Right forelimb (tissue), 1 donor: ENCODE data around the gene PDCD11.
"Not testable (repeated sequence)": the region's sequence is repeated elsewhere in the genome, so short reads cannot be mapped to it uniquely, and the experiment has no call there.

ENCODE experiments used
- DNase-seq: peaks from one replicate; pipeline ENCODE4 v3.0.0-alpha.2; 2018

Gene PDCD11, protein sequence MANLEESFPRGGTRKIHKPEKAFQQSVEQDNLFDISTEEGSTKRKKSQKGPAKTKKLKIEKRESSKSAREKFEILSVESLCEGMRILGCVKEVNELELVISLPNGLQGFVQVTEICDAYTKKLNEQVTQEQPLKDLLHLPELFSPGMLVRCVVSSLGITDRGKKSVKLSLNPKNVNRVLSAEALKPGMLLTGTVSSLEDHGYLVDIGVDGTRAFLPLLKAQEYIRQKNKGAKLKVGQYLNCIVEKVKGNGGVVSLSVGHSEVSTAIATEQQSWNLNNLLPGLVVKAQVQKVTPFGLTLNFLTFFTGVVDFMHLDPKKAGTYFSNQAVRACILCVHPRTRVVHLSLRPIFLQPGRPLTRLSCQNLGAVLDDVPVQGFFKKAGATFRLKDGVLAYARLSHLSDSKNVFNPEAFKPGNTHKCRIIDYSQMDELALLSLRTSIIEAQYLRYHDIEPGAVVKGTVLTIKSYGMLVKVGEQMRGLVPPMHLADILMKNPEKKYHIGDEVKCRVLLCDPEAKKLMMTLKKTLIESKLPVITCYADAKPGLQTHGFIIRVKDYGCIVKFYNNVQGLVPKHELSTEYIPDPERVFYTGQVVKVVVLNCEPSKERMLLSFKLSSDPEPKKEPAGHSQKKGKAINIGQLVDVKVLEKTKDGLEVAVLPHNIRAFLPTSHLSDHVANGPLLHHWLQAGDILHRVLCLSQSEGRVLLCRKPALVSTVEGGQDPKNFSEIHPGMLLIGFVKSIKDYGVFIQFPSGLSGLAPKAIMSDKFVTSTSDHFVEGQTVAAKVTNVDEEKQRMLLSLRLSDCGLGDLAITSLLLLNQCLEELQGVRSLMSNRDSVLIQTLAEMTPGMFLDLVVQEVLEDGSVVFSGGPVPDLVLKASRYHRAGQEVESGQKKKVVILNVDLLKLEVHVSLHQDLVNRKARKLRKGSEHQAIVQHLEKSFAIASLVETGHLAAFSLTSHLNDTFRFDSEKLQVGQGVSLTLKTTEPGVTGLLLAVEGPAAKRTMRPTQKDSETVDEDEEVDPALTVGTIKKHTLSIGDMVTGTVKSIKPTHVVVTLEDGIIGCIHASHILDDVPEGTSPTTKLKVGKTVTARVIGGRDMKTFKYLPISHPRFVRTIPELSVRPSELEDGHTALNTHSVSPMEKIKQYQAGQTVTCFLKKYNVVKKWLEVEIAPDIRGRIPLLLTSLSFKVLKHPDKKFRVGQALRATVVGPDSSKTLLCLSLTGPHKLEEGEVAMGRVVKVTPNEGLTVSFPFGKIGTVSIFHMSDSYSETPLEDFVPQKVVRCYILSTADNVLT (N-terminal part only)

DNA sequence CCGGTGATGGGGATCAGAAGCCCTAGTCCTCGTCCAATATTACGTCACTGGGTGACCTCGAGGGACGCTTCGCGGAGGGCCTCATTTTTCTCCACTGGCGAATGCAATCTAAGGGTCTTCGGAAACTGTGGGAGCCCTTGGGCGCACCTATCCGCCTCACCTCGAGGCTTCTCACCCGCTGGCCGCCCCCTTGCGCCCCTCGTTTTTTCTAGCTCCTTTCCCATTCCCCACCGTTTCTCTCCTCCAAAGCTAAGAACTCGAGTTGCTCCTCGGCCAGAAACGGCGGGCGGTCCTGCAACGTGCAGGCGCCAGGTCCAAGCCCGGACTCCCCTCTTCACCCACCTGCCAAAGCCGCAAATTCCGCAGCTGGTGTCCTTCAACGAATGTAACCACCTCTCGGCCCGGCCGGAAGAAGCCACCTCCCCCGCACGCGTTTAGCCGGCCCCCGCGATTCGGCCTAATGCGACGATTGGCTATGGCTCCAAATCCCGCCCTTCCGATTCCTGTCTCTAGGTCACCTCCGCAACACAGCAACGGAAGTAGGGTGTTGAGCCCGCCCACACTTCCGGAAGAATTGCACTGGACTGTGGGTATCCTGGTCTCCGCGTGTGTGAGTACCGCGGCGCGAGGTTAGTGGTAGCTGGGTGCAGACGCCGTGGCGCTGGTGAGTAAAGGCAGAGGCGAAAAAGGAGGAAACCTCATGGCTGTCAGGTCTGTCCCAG lies at the start of gene PDCD11, which contains the start of gene ATP5MK:
Gene PDCD11 (plus strand): TSS at position 560 of the 722 bp plus-strand sequence. CDS start 1,801 bp downstream, outside the sequence.
Gene ATP5MK (minus strand): TSS at position 409 of the 722 bp plus-strand sequence. CDS start 4,018 bp downstream, outside the sequence.
- DNase-seq = peak; percentile 96

DNA sequence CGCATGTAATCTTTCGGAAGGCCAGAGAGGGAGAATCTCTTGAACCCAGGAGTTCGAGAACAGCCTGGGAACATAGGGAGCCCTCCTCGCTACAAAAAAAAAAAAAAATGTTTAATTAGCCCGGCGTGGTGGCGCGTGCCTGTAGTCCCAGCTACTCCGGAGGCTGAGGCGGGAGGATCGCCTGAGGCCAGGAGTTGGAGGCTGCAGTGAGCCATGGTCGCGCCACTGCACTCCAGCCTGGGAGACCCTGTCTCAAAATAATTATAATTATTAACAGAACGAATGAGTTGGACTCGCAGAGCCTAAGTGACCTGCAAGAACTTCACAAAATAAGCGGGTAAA lies 46.3 kb upstream of the PDCD11 start:
- DNase-seq = no peak

DNA sequence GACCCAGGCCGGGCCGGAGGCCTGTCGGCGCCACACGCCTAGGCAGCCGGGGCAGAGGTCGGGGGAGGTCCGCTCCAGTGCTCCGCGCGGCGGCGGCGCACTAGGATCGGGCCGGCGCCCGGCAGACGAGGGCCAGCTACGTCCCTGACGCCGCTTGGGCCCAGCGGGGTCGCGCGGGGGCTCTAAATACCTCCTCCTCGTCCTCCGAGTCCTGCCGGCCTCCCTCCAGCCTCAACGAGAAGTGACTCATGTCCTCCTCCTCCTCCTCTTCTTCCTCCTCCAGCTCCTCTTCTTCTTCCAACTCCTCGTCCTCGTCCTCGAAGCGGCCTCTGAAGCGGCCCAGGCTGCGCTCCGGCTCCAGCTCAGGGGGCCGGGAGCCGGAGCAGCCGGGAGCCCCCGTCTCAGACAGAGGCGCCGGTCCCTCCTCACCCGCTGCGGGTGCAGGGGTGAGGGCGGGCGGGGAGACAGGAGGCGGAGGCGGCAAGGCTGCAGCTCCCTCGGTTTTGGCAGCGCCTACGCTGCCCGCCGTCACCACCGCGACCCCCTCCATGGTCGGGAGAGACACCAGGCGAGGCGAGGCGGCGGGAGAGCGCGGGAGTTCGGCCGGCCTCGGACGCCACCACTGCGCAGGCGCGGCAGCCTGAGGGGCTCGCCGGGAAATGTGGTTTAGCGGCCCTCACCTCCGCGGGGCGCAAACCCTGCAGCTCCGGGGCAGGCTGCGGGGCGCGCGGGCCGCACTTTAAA lies 45.7 kb upstream of the PDCD11 start, which contains the start of gene PCGF6:
Gene PCGF6 (minus strand): TSS at position 624 of the 744 bp plus-strand sequence. CDS start 74 bp downstream, at position 550.
- DNase-seq = peak; percentile 90

DNA sequence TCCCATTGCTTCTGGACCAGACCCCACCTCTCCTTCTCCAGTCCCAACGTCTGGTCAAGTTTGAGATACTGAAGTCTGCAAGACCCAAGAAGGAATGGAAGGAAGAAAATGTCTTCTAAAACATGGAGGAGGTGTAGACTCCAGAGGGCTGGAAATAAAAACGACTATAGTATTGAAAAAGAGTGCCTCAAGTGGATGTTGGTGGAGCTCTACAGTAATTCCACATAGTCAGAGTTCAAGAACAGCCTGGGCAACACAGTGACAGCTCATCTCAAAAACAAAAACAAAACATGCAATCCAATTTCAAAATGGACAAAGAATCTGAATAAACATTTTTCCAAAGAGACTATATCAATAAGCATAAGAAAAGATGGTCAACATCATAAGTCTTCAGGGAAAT lies 43.1 kb upstream of the PDCD11 start:
- DNase-seq = no peak

DNA sequence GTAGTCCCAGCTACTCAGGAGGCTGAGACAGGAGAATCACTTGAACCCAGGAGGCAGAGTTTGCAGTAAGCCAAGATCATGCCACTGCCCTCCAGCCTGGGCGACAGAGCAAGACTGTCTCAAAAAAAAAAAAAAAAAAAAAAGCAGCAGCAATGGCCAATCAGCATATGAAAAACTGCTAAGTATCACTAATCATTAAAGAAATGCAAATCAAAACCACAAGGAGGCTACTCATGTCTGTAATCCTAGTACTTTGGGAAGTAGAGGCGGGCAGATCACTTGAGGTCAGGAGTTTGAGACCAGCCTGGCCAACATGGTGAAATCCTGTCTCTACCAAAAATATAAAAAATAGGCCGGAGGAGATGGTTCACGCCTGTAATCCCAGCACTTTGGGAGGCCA lies 41.9 kb upstream of the PDCD11 start:
- DNase-seq = not testable (repeated sequence)

DNA sequence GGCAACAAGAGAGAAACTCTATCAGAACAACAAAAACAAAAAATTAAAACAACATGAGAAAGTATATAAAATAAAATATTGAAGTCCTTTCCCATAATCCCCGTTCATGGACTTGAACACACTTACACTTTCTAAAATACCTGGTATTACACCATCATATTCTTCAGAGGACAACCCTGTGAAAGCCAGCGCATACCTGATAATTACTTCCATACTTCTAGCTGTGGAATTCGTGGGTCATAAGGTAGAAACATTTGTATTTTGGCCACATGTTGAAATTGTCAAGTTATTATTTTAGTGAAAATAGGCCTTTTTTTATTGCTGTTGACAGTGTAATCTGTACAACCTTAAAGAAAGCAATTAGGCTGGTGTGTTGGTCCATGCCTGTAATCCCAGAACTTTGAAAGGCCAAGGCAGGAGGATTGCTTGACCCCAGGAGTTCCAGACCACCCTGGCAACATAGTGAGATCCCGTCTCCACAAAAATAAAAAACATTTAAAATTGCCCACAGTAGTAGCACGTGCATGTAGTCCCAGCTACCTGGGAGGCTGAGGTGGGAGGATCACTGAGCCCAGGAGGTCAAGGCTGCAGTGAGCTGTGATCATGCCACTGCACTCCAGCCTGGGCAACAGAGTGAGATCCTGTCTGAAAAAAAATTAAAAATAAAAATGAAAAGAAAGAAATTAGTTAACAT lies 40.4 kb upstream of the PDCD11 start:
- no peak for DNase-seq

DNA sequence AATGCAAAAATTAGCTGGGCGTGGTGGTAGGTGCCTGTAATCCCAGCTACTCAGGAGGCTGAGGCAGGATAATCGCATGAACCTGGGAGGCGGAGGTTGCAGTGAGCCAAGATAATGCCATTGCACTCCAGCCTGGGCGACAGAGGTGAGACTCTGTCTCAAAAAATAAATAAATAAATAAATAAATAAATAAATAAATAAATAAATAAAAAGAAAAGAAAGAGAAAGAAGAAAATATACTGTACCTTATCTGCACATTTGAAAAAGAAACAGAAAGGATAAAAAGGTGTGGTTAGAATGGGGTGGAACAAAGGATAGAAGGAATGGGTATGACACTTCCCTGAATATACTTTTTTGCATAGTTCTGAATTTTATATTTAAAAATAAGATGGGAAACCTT lies 36.9 kb upstream of the PDCD11 start:
- DNase-seq = not testable (repeated sequence)

DNA sequence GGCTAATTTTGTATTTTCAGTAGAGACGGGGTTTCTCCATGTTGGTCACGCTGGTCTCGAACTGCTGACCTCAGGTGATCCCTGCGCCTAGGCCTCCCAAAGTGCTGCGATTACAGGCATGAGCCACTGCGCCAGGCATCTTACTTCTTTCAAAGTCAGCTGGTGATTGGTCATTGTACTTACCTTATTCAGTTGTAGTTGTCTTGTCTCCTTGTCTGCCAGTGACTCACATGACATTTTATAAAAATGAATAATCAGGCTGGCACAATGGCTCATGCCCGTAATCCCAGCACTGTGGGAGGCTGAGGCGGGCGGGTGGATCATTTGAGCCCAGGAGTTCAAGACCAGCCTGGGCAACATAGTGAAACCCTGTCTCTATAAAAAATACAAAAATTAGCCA lies 35.6 kb upstream of the PDCD11 start:
- not testable (repeated sequence) for DNase-seq

DNA sequence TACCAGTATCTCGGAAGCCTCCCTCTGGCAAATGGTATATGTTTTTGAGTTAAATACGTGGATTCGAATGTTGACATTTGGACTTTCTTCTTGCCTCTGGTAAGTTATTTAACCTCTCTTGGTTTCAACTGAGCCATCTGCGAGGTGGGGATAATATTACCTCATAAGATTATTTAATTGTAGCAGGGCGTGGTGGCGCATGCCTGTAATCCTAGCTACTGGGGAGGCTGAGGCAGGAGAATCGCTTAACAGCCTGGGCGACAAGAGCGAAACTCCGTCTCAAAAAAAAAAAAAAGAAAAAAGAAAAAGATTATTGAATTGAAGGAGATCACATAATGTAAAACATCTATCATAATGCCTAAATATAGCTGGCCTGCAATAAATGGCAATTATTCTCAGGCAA lies 29.0 kb upstream of the PDCD11 start:
- no peak for DNase-seq

DNA sequence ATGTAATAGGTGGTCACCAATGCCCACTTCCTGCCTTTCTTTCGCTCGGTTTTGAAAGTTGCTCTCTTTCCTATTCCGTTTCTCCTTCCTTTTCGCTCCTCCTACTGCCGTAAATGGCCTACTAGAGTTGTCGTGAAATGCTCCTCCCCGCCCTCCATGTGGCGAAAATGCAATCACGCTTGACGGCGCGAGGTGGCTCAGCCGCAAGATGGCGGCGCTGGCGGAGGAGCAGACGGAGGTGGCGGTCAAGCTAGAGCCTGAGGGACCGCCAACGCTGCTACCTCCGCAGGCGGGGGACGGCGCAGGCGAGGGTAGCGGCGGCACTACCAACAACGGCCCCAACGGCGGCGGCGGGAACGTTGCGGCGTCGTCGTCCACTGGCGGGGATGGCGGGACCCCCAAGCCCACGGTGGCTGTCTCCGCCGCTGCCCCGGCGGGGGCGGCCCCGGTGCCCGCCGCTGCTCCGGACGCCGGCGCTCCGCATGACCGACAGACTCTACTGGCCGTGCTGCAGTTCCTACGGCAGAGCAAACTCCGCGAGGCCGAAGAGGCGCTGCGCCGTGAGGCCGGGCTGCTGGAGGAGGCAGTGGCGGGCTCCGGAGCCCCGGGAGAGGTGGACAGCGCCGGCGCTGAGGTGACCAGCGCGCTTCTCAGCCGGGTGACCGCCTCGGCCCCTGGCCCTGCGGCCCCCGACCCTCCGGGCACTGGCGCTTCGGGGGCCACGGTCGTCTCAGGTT lies 28.5 kb upstream of the PDCD11 start, which contains the start of gene TAF5:
Gene TAF5 (plus strand): TSS at position 195 of the 737 bp plus-strand sequence. CDS start 14 bp downstream, at position 209.
- DNase-seq = peak; percentile 92

DNA sequence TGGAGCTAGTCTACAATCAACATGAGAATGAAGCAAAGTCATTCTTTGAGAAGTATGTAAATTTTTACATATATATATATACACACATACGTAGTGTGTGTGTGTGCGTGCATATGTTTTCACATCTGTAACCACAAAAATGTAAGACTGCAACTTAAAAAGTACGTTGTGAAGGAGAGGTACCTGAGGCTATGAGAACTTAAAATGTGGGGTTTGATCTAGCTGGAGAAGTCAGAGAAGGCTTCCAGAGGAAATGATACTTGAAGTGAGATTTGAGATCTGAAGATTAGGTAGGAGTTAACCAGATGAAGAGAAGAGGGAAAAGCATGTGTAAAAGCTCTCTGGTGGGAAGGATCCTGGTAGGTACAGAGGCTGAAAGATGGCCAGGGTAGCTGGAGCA lies 22.9 kb upstream of the PDCD11 start:
- no peak for DNase-seq

DNA sequence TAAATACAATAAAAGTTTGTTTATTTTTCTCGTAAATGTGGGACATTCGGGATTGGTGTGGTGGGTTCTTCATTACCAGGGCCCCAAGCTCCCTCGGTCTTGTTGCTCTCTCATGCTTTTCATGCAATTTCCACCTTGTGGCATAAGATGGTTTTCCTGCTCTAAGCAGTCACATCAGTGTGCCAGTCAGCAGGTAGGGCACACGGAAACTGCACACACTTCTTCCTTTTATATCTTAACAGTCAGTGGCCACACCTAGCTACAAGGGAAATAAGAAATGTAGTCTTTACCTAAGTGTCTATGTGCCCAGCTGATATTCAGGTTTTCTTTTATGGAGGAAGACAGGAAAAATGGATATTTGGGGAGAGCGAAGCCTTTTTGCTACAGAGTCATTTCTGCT lies 22.2 kb upstream of the PDCD11 start:
- DNase-seq = no peak

DNA sequence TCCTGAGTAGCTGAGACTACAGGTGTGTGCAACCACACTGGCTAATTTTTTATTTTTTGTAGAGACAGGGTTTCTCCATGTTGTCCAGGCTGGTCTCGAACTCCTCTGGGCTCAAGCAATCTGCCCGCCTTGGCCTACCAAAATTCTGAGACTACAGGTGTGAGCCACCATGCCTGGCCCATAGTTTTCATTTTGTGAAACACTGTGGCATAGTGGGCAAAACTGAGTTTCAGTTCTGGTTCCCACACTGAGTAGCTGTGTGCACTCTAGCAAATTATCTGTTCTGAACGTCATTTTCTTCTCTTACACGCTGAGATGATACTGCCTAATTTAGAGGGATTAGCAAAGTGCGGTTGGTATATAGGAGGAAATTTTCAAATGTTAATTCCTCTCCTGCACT lies 13.7 kb upstream of the PDCD11 start:
- DNase-seq = no peak

DNA sequence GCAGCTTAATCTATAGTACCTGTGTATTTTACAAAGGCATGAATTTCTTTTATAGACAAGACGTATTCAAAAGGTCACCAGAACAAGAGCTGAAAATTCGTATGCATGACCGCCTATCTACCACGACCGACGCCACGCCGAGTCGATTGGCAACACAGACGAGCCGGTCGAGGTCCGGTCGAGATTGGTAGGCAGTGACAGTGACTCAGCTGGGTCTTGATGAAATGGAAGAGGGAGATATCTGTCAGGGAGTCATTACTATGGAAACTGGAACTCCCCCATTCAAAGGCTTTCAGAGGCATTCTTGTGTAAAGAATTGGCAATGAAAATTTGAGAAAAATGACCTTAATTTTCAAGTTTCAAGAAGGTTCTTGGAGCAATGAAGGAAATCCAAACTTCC lies 2.2 kb upstream of the PDCD11 start:
- DNase-seq = no peak

DNA sequence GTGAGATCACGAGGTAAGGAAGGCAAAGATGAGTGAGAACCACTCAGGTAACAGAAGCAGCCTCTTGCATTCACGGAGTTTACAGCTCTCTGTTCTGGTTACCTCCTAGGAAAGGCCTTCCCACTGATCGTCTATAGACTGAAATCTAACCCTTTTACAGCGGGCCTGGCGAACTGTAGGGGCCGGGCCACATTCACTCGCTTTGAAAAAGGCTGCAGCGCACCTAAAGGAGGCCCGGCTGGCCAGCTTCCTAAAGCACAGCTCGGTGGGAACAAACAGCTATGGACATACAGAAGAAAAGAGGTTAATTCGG lies 716 bp upstream of the PDCD11 start:
- no peak for DNase-seq

DNA sequence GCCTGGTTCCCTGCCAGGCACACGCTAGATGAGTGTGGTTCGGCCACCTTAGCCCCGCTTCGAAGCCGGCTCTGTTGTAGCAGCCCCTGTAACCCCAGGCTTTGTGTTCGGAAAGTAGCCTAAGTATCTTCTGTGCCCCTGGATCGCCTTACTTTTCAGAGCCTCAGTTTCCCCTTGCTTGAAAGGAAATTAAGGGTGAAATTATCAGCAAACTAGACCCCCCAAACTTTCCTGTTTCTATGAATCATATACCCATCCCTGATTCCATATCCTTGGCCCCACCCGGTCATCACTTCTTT lies 312 bp downstream of the PDCD11 start:
- DNase-seq = no peak

DNA sequence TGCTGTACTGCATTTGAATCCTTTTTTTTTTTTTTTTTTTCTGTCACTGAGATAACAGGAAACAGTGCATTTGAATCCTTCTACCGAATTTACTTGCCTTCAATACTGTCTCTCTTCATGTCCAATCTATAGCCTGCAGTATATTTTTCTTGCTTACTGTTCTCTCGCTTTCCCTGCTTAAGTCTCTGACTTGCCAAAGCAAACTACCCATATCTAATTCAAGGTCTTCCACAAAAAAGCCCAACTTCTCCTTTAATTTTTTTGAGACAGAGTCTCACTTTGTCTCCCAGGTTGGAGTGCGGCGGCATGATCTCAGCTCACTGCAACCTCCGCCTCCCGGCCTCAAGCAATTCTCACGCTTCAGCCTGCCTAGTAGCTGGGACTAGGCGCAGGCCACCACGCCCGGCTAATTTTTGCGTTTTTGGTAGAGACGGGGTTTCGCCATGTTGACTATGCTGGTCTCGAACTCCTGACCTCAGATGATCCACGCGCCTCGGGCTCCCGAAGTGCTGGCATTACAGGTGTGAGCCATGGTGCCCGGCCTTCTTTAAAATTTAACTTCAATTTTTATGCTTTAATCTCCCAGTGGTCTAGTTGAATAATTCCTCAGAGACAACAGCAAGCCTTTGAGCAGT lies 882 bp downstream of the PDCD11 start:
- DNase-seq = no peak

DNA sequence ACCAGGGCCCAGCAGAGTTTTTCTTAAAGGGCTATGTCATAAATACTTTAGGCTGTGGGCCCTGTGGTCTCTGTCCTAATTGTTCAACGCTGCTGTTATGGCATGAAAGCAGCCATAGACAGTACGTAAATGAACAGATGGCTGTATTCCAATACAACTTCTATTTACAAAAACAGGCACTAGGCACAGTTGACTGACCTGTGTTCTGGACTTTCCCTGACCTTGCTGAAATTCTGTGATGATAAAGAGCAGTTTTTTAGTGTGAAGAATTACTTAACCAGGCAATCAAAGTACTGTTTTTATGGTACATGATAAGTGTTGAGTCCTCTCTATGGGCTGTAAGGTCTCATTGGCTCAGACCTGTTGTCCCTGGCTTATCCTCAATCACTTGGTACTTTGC lies 17.1 kb downstream of the PDCD11 start:
- DNase-seq = no peak

DNA sequence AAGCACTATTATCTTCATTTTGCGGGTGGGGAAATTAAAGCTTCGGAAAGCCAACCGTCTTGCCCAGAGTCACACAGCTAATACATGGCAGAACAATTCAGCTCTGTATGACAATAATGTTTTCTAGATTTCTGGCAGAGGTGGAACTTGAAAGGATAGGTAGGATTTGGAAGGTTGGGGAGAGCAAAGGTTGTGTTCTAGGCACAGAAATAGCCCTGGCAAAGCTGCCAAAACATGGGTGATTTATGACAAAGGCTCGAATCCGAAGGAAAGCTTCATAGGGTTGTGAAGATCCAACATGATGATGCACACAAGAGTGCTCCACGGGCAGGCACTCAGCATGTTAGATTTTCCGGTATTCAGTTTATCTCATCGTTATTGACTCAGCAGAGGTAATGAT lies 19.2 kb downstream of the PDCD11 start:
- DNase-seq = no peak
